OCI-LY1 (cell line): ENCODE data around the gene LY6G5C.

Experiments used
- CTCF ChIP-seq: fragments of 200-600 bp; sonication (generic), shearing (Covaris generic); IDR thresholded peaks from 2 replicates; pipeline ENCODE4 v1.5.1; 2017; ENCODE audit warnings: mild to moderate bottlenecking, antibody characterized with exemption, low read length, moderate library complexity, mixed read lengths
- EZH2 ChIP-seq: fragments of 200-600 bp; sonication (generic), shearing (Covaris generic); IDR thresholded peaks from 2 replicates; pipeline ENCODE4 v1.8.0; 2017; ENCODE audit warnings: borderline replicate concordance, mixed run types, mild to moderate bottlenecking, antibody characterized with exemption, low read length, moderate library complexity, mixed read lengths

GRCh38 chr6:31665501-31666336 lies 15.1 kb downstream of the LY6G5C start, which contains the start of gene CSNK2B:
- TF ChIP-seq CTCF (no peak), EZH2 (no peak)
